GM23248 (cell line): ENCODE data around the gene ITLN1. TPM values are rescaled to one million over a fixed set of nuclear protein-coding genes. Genes with fewer than 3 reads are reported as not detected.
"Not testable (repeated sequence)": the region's sequence is repeated elsewhere in the genome, so short reads cannot be mapped to it uniquely, and the experiment has no call there.

ENCODE experiments used
- DNase-seq: peaks from one replicate; pipeline ENCODE4 v3.0.0-alpha.2; 2015
- H2AFZ ChIP-seq: fragments of 200-600 bp; sonication (generic); 2 replicates; pipeline ENCODE4 v1.6.1; 2016; ENCODE audit warnings: antibody characterized with exemption
- H3F3A ChIP-seq: fragments of 200-600 bp; sonication (generic); 2 replicates; pipeline ENCODE4 v1.6.1; 2016; ENCODE audit warnings: mild to moderate bottlenecking, antibody characterized with exemption, mixed run types; ENCODE audit not compliant: insufficient read depth
- H3K27ac ChIP-seq: fragments of 200-600 bp; sonication (generic); 2 replicates; pipeline ENCODE4 v1.5.1; 2016; ENCODE audit warnings: mild to moderate bottlenecking
- H3K27me3 ChIP-seq: fragments of 200-600 bp; sonication (generic); replicated peaks from 2 replicates; pipeline ENCODE4 v1.6.1; 2016; ENCODE audit warnings: mild to moderate bottlenecking; ENCODE audit not compliant: insufficient read depth
- H3K36me3 ChIP-seq: fragments of 200-600 bp; sonication (generic); 2 replicates; pipeline ENCODE4 v1.6.1; 2016; ENCODE audit warnings: low read depth, mild to moderate bottlenecking
- H3K4me1 ChIP-seq: fragments of 200-600 bp; sonication (generic); 2 replicates; pipeline ENCODE4 v1.6.1; 2016; ENCODE audit warnings: mild to moderate bottlenecking; ENCODE audit not compliant: insufficient read depth
- H3K4me2 ChIP-seq: fragments of 200-600 bp; sonication (generic); one replicate; pipeline ENCODE4 v1.6.1; 2016; ENCODE audit warnings: mild to moderate bottlenecking; ENCODE audit not compliant: unreplicated experiment
- H3K4me3 ChIP-seq: fragments of 200-600 bp; sonication (generic); 2 replicates; pipeline ENCODE4 v1.5.1; 2016; ENCODE audit warnings: mild to moderate bottlenecking
- H3K79me2 ChIP-seq: fragments of 200-600 bp; sonication (generic); 2 replicates; pipeline ENCODE4 v1.6.1; 2016; ENCODE audit warnings: mild to moderate bottlenecking; ENCODE audit not compliant: insufficient read depth
- H3K9ac ChIP-seq: fragments of 200-600 bp; sonication (generic); 2 replicates; pipeline ENCODE4 v1.6.1; 2016; ENCODE audit warnings: mild to moderate bottlenecking
- H3K9me2 ChIP-seq: fragments of 200-600 bp; sonication (generic); 2 replicates; pipeline ENCODE4 v1.6.1; 2016; ENCODE audit warnings: mixed run types, mild to moderate bottlenecking, moderate library complexity; ENCODE audit not compliant: insufficient read depth
- H3K9me3 ChIP-seq: fragments of 200-600 bp; sonication (generic); one replicate; pipeline ENCODE4 v1.6.1; 2017; ENCODE audit warnings: low read depth
- H4K20me1 ChIP-seq: fragments of 200-600 bp; sonication (generic); 2 replicates; pipeline ENCODE4 v1.6.0; 2016; ENCODE audit not compliant: insufficient read depth
- EZH2 ChIP-seq: fragments of 200-600 bp; sonication (generic); IDR thresholded peaks from 2 replicates; pipeline ENCODE4 v1.6.1; 2018; ENCODE audit warnings: antibody characterized with exemption, mild to moderate bottlenecking; ENCODE audit not compliant: insufficient read depth, poor library complexity, severe bottlenecking
- EZH2phosphoT487 ChIP-seq: fragments of 200-600 bp; sonication (generic); IDR thresholded peaks from 2 replicates; pipeline ENCODE4 v1.6.1; 2018; ENCODE audit warnings: antibody characterized with exemption, moderate library complexity, mild to moderate bottlenecking, low read depth; ENCODE audit not compliant: insufficient read depth
- WGBS, 2 experiments: methylation state at CpG; one replicate each; pipeline ENCODE4 v1.1.6; 2015 to 2017; ENCODE audit warnings: low lambda C conversion rate in 2 of 2, low coverage in 1 of 2; ENCODE audit errors: missing lambda C conversion rate in 2 of 2; 5-methylcytosine and 5-hydroxymethylcytosine counted together
- in situ Hi-C: fragments of 300-500 bp; cut with MboI; formaldehyde crosslinking; loops from 2 replicates; pipeline ENCODE4 v1.15.0; 2020
- polyA plus RNA-seq: library from polyadenylated mRNA; unstranded; fragments of >200 nt; fragmentation: Nextera tagmentation; extraction: Ambion mirVana; gene quantifications from 2 replicates; pipeline ENCODE4 v1.2.1, GENCODE V29; 2016
- total RNA-seq: library from RNA; depleted of rRNA; stranded (reverse); fragments of >200 nt; shearing (Covaris generic); gene quantifications from 2 replicates; pipeline ENCODE4 v1.2.3, GENCODE V29; 2014

ITLN1 gene
- total and polyA plus RNA-seq, 2 experiments from 2014 or later: not detected

- Histone ChIP-seq H3K4me2 (no peak overlapping the region), H3F3A (no peaks in the 10 kb centered on the region), H2AFZ (no peak overlapping the region), H3K9ac (no peak overlapping the region), H3K79me2 (no peaks in the 10 kb centered on the region), H3K27me3 (no peaks in the 10 kb centered on the region; the same call in none of the 2 replicates), H3K27ac (no peak overlapping the region), H3K9me2 (no peaks in the 10 kb centered on the region), H3K9me3 (no peaks in the 10 kb centered on the region), H4K20me1 (no peaks in the 10 kb centered on the region; the same call in 1 of the 2 replicates), H3K4me3 (no peak overlapping the region), H3K4me1 (no peaks in the 10 kb centered on the region), H3K36me3 (no peaks in the 10 kb centered on the region)
- TF ChIP-seq EZH2phosphoT487 (no peak), EZH2 (no peak)
- DNase-seq: no peak
- in situ Hi-C loops: no loop called here
- 18 to 21% methylated on average over 3 of the region's 3 CpGs for WGBS, 2 experiments
These were observed 16.8 kb downstream of the ITLN1 start for GRCh38 chr1:160868141-160868540.

GRCh38 chr1:160867651-160868050, 17.3 kb downstream of the ITLN1 start:
- DNase-seq, H3K4me2 ChIP-seq, H3K4me3 ChIP-seq, H2AFZ ChIP-seq, H3F3A ChIP-seq, H3K4me1 ChIP-seq, H3K9me2 ChIP-seq, H3K9me3 ChIP-seq, H3K27ac ChIP-seq, H3K27me3 ChIP-seq, in situ Hi-C loops, H4K20me1 ChIP-seq, H3K79me2 ChIP-seq, H3K36me3 ChIP-seq, H3K9ac ChIP-seq: not testable (repeated sequence)
- 3 to 8% methylated on average over 4 of the region's 4 CpGs for whole genome bisulfite sequencing, 2 experiments

- Histone ChIP-seq H3K9me2 (no peaks in the 10 kb centered on the region), H3K79me2 (no peaks in the 10 kb centered on the region), H3K9ac (no peak overlapping the region), H3K4me2 (no peak overlapping the region), H3K27ac (no peak overlapping the region), H3K36me3 (no peaks in the 10 kb centered on the region), H2AFZ (no peak overlapping the region), H3K9me3 (no peaks in the 10 kb centered on the region), H3K4me3 (no peak overlapping the region), H3K4me1 (no peaks in the 10 kb centered on the region), H4K20me1 (no peaks in the 10 kb centered on the region), H3F3A (no peaks in the 10 kb centered on the region), H3K27me3 (no peaks in the 10 kb centered on the region; the same call in none of the 2 replicates)
- in situ Hi-C loops: no loop called here
- no peak for DNase-seq
- TF ChIP-seq EZH2 (no peak), EZH2phosphoT487 (no peak)
- WGBS, 2 experiments: 2 to 8% methylated on average over 6 of the region's 6 CpGs
These were observed 18.2 kb downstream of the ITLN1 start for GRCh38 chr1:160866695-160867260.

- no peaks in the 10 kb centered on the region; the same call in none of the 2 replicates for H3K27me3 ChIP-seq
- no peak for DNase-seq
- no peak overlapping the region for H3K4me2 ChIP-seq
- H3K4me3 ChIP-seq: no peak overlapping the region
- H3K9ac ChIP-seq: no peak overlapping the region
- in situ Hi-C loops: no loop called here
- H3F3A ChIP-seq: no peaks in the 10 kb centered on the region
- no peaks in the 10 kb centered on the region for H4K20me1 ChIP-seq
- H3K9me2 ChIP-seq: no peaks in the 10 kb centered on the region
- H3K36me3 ChIP-seq: no peaks in the 10 kb centered on the region
- TF ChIP-seq EZH2 (no peak), EZH2phosphoT487 (no peak)
- H3K27ac ChIP-seq: no peak overlapping the region
- H3K9me3 ChIP-seq: no peaks in the 10 kb centered on the region
- H3K79me2 ChIP-seq: no peaks in the 10 kb centered on the region
- H3K4me1 ChIP-seq: no peaks in the 10 kb centered on the region
- H2AFZ ChIP-seq: no peak overlapping the region
These were observed 18.8 kb downstream of the ITLN1 start for GRCh38 chr1:160866001-160866694.
